Epithelial cell of proximal tubule (primary cell): ENCODE data around the gene FAM9C. TPM values are rescaled to one million over a fixed set of nuclear protein-coding genes. Genes with fewer than 3 reads are reported as not detected.

ENCODE experiments used
- DNase-seq: peaks from one replicate; pipeline ENCODE4 v3.0.0-alpha.2; 2011; ENCODE audit warnings: low read depth
- H3K4me3 ChIP-seq: 2 replicates; pipeline ENCODE4 v1.5.1; 2011; ENCODE audit warnings: low read depth, mild to moderate bottlenecking, low read length
- CTCF ChIP-seq: conservative IDR thresholded peaks from 2 replicates; pipeline ENCODE4 v1.5.1; 2012; ENCODE audit warnings: low read depth, mild to moderate bottlenecking, low read length
- total RNA-seq: library from RNA; depleted of rRNA; stranded (reverse); fragments of >200 nt; gene quantifications from 2 replicates; pipeline ENCODE4 v1.2.3, GENCODE V29; 2015

Gene FAM9C
- total RNA-seq, 1 donor from 2014 or later = not detected

- H3K4me3 ChIP-seq = no peak overlapping the region
- no peak for TF ChIP-seq CTCF
- DNase-seq = no peak
Observed at GRCh38 chrX:13009844-13010243, 34.6 kb downstream of the FAM9C start.

- H3K4me3 ChIP-seq = no peak overlapping the region
- DNase-seq = no peak
- TF ChIP-seq CTCF = no peak
Observed at GRCh38 chrX:13009273-13009672, 35.1 kb downstream of the FAM9C start.

DNA sequence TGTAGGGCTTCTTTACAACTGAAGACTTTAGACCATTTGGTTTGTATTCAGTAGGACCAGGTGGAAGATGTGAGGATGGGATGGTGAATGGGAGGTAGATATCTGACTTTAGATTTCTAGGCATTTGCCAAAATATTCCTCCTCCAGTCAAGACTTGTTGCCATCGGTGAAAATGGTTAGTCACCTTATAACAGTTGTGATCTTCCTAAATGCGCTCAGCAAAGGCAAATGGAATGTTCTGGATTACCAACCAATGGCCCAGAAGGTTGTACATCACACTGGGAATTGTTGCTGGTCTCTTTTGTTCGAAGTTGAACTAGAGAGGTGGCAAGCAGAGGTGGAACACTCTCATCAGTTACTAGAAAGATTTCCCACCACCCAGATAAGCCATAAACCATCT, 35.6 kb downstream of the FAM9C start:
- DNase-seq = no peak
- H3K4me3 ChIP-seq = no peak overlapping the region
- no peak for TF ChIP-seq CTCF

DNA sequence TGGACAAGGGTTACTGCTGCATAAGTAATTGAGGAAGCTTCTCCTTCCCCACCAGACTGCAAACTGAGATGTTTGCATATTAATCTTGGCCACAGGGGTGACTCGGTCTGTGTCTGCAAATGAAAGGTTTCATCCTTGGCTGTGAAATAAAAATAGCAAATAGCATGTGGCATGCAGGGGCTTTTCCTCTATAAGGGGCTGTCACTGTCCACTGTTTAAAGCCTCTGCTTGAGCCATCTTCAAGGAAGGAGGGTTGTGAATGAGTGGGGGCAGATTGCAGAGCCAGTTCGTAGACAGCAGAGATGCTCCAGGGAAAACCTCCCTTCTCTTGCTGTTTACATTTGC, 36.3 kb downstream of the FAM9C start:
- TF ChIP-seq CTCF = no peak
- no peak overlapping the region for H3K4me3 ChIP-seq
- DNase-seq = no peak

DNA sequence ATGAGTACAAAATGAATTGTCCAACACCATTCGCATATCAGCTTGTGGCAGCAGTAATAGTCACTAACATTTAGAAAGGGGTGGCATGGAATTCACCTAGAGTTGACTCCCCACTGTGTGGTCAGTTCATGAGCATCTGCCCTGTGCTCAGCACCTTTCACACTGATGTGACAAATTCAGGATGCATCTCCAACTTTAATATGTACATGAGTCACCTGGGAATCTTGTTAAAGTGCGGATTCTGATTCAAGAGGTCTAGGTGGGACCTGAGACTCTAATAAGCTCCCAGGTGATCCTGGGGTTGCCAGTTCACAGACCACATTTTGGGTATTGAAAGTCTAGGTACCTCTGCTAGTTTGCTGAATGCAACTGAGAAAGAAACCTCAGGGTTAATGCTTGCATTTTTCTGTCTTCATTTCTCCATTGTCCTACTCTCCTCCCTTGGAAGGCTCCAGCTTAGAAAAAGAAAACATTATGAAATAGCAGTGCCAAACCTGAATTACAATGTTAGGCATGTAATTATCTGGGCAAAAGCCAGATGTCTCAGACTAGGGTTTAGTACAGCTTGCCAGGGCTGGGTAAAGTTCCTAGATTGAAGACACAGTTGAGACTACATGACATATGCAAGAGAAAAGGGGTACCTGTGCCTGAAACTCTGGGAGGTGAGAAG, 36.8 kb downstream of the FAM9C start:
- DNase-seq = no peak

DNA sequence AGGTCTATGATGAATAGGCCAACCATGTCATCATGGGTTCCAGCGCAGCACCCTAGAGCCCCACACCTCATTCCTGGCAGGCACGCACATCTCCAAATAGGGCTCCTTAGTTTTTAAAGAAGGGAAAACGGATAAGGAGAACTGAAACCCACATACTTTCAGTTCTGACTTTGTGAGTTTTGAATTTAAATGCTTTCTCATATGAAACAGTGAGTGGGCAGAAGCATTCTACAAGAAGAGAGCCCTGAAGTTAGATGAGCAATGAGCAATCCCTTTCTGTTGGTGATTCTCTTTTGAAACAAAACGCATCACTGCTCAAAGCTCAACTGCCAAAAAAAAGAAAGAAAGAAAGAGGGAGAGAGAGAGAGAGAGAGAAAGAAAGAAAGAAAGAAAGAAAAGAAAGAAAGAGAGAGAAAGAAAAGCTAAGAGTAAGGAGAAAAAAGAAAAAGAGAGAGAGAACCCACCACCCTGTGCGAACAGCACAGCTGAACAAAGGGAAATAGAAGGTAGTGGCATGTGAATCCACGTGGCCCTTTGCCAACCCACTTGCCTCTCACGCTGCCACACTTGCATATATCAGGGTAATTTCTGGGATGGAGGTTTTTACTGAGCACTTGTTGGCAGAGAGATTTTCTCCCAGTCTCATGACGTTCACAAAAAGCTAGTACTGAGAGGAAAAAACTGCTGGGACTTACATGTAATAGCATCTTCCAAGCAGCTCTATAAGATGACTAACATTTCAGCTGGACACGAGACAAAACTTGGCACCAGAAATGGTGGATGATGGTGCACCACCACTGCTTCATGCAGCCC, 38.6 kb downstream of the FAM9C start:
- TF ChIP-seq CTCF = no peak
- H3K4me3 ChIP-seq = no peak overlapping the region
- DNase-seq = no peak

More for the DNA sequence above, 36.8 kb downstream of the FAM9C start:
- H3K4me3 ChIP-seq = no peak overlapping the region
- TF ChIP-seq CTCF = no peak
